ENCODE results near the gene NUP107. TPM values are rescaled to one million over a fixed set of nuclear protein-coding genes. Genes with fewer than 3 reads are reported as not detected.

Gene NUP107
- total RNA-seq, 1 experiment from 2014 or later: 48.1 TPM

GRCh38 chr12:68791897-68792481 is 105.2 kb downstream of the NUP107 start:
- ChIA-PET CTCF (interaction anchor here (0.8 kb wide), 1 partner anchor 17 kb away, joined by 3 read pairs; no protein-coding TSS in a partner anchor), POLR2A (interaction anchor here (0.6 to 1.7 kb wide), 4 partner anchors 8 to 1350 kb away, joined by 3 to 9 read pairs (median 4); partner anchors contain the start of gene MDM2)
- BruUV-seq (replicated peaks): no TSS peak
- Mint-ChIP-seq H3K27ac (ENCODE audit: low read depth, unreplicated experiment) (no peak overlapping the region), H3K27me3 (ENCODE audit: insufficient read depth, unreplicated experiment) (no peaks in the 10 kb centered on the region), H3K4me3 (ENCODE audit: unreplicated experiment) (no peak overlapping the region), H3K9me3 (ENCODE audit: unreplicated experiment) (no peaks in the 10 kb centered on the region), H3K36me3 (ENCODE audit: insufficient read depth, unreplicated experiment) (no peaks in the 10 kb centered on the region), H3K4me1 (ENCODE audit: insufficient read depth, unreplicated experiment) (peaks cover 19% of the 10 kb centered on the region)
- intact Hi-C loops (cut with micrococcal nuclease): no loop called here
- TF ChIP-seq, protein P1, sequence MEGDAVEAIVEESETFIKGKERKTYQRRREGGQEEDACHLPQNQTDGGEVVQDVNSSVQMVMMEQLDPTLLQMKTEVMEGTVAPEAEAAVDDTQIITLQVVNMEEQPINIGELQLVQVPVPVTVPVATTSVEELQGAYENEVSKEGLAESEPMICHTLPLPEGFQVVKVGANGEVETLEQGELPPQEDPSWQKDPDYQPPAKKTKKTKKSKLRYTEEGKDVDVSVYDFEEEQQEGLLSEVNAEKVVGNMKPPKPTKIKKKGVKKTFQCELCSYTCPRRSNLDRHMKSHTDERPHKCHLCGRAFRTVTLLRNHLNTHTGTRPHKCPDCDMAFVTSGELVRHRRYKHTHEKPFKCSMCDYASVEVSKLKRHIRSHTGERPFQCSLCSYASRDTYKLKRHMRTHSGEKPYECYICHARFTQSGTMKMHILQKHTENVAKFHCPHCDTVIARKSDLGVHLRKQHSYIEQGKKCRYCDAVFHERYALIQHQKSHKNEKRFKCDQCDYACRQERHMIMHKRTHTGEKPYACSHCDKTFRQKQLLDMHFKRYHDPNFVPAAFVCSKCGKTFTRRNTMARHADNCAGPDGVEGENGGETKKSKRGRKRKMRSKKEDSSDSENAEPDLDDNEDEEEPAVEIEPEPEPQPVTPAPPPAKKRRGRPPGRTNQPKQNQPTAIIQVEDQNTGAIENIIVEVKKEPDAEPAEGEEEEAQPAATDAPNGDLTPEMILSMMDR (IDR thresholded peaks at IDR 0.05; ENCODE audit: unreplicated experiment): no peak
- no peak for DNase-seq (ENCODE audit: unreplicated experiment)

DNA sequence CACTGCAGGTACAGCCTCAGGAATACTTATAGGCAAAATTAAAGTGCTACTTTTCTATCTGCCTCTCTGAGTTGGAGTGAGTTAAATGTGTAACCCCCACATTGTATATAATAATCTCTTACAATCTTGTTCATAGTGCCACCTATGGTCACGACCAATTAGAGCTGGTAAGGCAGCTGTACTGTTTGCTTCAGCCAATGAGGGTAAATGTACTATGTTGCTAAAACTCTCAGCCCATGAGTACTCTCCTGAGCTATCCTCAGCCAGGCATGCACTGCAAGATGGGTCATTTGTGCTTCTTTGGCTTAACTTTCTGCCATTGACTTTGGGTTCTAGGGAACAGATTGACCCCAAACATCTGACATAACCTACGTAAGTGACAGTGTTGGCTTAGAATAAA is 106.2 kb downstream of the NUP107 start:
- intact Hi-C loops (cut with micrococcal nuclease): no loop called here
- H3K36me3 Mint-ChIP-seq (ENCODE audit: insufficient read depth, unreplicated experiment): no peaks in the 10 kb centered on the region
- BruUV-seq (replicated peaks): no TSS peak
- POLR2A ChIA-PET: interaction anchor here (0.7 to 7.8 kb wide), 3 partner anchors 15 to 430 kb away, joined by 4 to 69 read pairs (median 4); partner anchors contain the start of gene MDM2
- peak; percentile 64 for DNase-seq (ENCODE audit: unreplicated experiment)
- TF ChIP-seq, protein P1 (IDR thresholded peaks at IDR 0.05; ENCODE audit: unreplicated experiment): no peak
- no peaks in the 10 kb centered on the region for H3K27me3 Mint-ChIP-seq (ENCODE audit: insufficient read depth, unreplicated experiment)
- H3K9me3 Mint-ChIP-seq (ENCODE audit: unreplicated experiment): no peaks in the 10 kb centered on the region
- H3K4me1 Mint-ChIP-seq (ENCODE audit: insufficient read depth, unreplicated experiment): peaks cover 10% of the 10 kb centered on the region
- H3K27ac Mint-ChIP-seq (ENCODE audit: low read depth, unreplicated experiment): no peak overlapping the region
- H3K4me3 Mint-ChIP-seq (ENCODE audit: unreplicated experiment): no peak overlapping the region
- CTCF ChIA-PET: interaction anchor here (0.6 to 0.9 kb wide), 3 partner anchors 14 to 190 kb away, joined by 3 to 5 read pairs (median 3); no protein-coding TSS in a partner anchor

DNA sequence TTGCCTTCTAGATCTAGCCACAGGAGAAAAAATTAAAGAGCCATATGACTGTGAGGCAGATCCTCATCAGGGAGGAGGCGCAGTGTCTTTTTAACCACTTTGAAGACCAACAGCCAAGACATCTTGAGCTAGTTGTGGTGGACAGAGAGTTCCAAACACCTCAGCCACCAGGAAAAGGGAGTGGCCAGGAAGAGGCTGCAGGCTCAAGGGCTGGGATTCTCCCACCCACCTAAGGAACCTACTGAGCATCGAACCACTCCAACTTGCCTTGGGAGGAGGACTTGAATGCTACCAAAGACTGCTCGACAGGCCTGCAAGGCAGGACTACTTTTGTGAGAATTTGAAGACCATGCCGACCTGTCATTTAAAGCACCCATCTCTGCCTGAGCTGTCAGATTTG is 106.7 kb downstream of the NUP107 start:
- Mint-ChIP-seq H3K27me3 (ENCODE audit: insufficient read depth, unreplicated experiment) (no peaks in the 10 kb centered on the region), H3K4me1 (ENCODE audit: insufficient read depth, unreplicated experiment) (peaks cover 7% of the 10 kb centered on the region), H3K36me3 (ENCODE audit: insufficient read depth, unreplicated experiment) (no peaks in the 10 kb centered on the region), H3K4me3 (ENCODE audit: unreplicated experiment) (no peak overlapping the region), H3K9me3 (ENCODE audit: unreplicated experiment) (no peaks in the 10 kb centered on the region), H3K27ac (ENCODE audit: low read depth, unreplicated experiment) (no peak overlapping the region)
- ChIA-PET CTCF (interaction anchor here (0.9 to 1.2 kb wide), 2 partner anchors 10 to 14 kb away, joined by 5 read pairs; no protein-coding TSS in a partner anchor), POLR2A (interaction anchor here (0.7 to 7.8 kb wide), 4 partner anchors 14 to 431 kb away, joined by 3 to 69 read pairs (median 4); partner anchors contain the start of gene MDM2)
- TF ChIP-seq, protein P1 (IDR thresholded peaks at IDR 0.05; ENCODE audit: unreplicated experiment): no peak
- intact Hi-C loops (cut with micrococcal nuclease): no loop called here
- DNase-seq (ENCODE audit: unreplicated experiment): no peak
- BruUV-seq (replicated peaks): no TSS peak

DNA sequence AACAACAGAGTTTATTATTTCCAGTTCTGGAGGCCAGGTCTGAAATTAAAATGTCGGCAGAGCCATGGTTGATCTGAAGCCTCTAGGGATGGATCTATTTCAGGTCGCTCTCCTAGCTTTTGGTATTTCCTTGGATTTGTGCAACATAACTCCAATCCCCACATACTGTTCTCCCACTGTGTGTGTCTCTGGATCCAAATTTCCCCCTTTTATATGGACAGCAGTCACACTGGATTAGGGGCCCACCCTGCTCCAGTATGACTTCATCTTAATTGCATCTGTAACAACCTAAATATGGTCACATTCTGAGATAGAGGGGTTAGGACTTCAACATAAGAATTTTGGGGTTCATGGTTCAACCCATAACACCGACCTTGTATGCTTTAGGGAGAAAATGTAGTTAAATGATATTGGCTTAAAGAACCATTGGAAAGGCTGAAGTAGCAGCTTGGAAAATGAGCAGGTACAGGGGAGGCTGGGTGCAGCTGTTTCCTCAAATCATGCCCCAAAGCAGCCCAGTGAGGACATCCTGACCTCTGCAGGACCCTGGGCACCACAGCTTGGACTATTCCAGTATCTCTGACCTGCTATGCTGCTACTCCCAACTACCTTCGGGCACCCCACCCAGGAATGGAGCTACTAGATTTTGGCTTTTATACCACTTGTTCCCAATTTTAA is 107.3 kb downstream of the NUP107 start:
- intact Hi-C loops (cut with micrococcal nuclease): no loop called here
- no peaks in the 10 kb centered on the region for H3K9me3 Mint-ChIP-seq (ENCODE audit: unreplicated experiment)
- H3K27me3 Mint-ChIP-seq (ENCODE audit: insufficient read depth, unreplicated experiment): no peaks in the 10 kb centered on the region
- no peaks in the 10 kb centered on the region for H3K36me3 Mint-ChIP-seq (ENCODE audit: insufficient read depth, unreplicated experiment)
- no peak for DNase-seq (ENCODE audit: unreplicated experiment)
- H3K4me1 Mint-ChIP-seq (ENCODE audit: insufficient read depth, unreplicated experiment): peaks cover 7% of the 10 kb centered on the region
- no peak overlapping the region for H3K27ac Mint-ChIP-seq (ENCODE audit: low read depth, unreplicated experiment)
- H3K4me3 Mint-ChIP-seq (ENCODE audit: unreplicated experiment): no peak overlapping the region
- ChIA-PET CTCF (interaction anchor here (0.9 to 1.2 kb wide), 2 partner anchors 10 to 13 kb away, joined by 5 read pairs; no protein-coding TSS in a partner anchor), POLR2A (interaction anchor here (0.7 to 7.8 kb wide), 5 partner anchors 9 to 47 kb away, joined by 3 to 69 read pairs (median 4); partner anchors contain the start of gene MDM2)
- no TSS peak for BruUV-seq (replicated peaks)
- TF ChIP-seq, protein P1 (IDR thresholded peaks at IDR 0.05; ENCODE audit: unreplicated experiment): no peak

Data from MCF 10A (cell line).